HPDE6-E6E7 (cell line): ENCODE results near the gene PAX2.

Source experiments
- DNase-seq: peaks from one replicate; pipeline ENCODE4 v3.0.0; 2011; ENCODE audit warnings: missing footprints; ENCODE audit errors: extremely low spot score

Gene PAX2

GRCh38 chr10:100791369-100792058 lies 46.1 kb downstream of the PAX2 start:
- no peak for DNase-seq

DNA sequence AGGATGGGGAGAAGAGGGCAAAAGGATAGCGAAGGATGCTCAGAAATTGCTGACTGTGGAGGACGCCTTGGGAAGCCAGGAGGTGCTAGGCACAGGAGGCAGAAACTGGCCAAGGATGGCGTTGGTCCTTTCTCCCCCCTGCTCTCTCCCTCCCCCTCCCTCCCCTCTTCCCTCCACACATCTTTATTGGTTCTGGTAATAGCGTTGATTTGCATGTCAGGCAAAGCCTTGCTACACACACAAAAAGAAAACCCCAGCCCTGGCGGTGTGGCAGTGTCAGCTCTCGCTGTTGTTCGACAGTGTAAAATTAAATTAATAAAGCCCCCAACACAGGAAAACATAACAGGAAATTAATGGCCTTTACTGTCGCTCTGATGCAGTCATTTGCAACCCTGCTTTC lies 47.2 kb downstream of the PAX2 start:
- no peak for DNase-seq

DNA sequence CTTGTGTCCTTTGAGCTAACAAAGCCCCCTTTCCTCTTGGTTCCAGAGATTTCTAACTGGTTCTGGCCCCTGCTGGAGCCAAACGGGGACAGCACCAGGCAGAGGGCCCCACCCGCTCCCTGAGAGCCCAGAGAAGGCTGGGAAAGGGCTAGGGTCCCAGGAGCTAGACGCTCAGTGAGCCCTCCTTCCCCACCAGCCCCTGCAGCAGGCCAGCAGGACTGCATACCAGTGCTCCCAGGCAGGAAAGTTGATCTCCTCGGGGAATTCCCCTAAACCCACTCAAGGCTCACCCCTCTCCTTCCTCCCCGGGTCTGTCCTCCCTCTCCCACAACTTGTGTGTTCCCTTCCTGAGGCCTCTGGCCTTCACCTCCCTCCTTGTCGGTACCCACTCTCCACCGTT lies 47.7 kb downstream of the PAX2 start:
- no peak for DNase-seq

DNA sequence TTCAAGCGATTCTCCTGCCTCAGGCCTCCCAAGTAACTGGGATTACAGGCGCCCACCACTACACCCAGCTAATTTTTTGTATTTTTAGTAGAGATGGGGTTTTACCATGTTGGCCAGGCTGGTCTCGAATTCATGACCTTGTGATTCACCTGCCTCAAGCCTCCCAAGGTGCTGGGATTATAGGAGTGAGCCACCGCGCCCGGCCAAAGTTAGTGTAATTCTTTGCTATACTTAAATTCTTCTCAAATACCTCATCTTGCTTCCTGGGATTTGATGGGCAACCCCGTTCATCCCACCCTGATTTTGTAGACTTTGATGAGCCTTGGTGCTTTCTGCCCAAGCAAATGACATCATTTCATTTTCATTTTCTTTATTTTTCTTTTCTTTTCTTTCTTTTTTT lies 54.5 kb downstream of the PAX2 start:
- no peak for DNase-seq

DNA sequence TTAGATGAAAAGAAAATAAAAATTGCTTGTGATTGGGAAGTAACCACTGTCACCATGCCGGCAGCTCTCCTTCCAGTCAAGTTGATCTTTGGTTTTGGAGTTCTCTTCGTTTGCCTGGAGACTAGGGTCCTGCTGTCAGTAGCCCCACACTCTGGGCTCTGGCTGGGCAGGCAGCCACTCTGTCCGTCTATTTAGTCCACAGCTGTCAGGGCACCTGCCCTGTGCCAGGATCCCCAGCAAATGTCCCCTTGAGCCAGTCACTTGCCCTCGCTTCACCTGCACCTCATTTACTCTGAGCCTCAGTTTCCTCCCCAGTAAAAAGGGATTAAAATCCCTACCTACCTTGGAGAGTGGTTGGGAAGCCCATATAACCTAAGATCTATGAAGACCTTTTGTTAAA lies 55.5 kb downstream of the PAX2 start:
- no peak for DNase-seq

- no peak for DNase-seq
Observed at GRCh38 chr10:100802196-100802595, 56.8 kb downstream of the PAX2 start.

DNA sequence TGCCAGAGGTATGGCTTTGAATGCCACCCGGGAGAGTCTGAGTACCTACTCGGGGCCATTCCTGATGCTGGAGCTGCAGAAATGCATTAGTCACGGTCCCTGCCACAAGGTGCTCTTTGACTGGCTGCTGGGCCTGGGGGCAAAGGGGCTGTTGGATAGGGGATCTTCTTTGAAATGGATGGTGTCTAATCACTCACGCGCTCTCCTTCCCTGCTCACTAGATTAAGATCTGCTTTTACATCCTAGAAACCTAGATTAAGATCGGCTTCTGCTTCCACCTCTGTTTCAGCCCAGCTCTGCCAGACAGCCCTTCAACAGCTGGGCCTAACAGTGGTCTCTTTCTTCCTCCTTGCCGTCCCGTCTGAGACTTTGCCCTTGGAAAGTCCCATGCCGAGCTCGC lies 57.2 kb downstream of the PAX2 start:
- DNase-seq, result no peak

DNA sequence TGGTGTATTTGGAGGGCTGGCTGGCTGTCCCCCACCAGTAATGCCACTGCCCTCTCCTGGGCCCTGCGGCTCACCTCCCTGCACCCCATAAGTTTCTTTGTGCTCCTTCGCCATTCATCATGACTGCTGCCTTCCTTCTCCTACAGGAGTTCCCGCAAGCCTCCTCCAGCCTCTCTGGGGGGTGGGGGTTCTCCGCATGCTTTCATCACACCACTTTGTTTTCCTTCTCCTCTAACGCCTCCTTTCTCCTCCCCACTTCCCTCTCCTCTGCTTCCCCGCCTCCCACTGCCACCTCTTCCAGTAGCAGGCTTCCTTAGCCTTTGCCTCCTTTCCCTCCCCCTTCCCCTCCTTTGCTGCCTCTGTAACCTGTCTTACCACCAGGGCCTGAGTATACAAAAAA lies 58.1 kb downstream of the PAX2 start:
- DNase-seq, result no peak

- no peak for DNase-seq
Observed at GRCh38 chr10:100803908-100804307, 58.5 kb downstream of the PAX2 start.

DNA sequence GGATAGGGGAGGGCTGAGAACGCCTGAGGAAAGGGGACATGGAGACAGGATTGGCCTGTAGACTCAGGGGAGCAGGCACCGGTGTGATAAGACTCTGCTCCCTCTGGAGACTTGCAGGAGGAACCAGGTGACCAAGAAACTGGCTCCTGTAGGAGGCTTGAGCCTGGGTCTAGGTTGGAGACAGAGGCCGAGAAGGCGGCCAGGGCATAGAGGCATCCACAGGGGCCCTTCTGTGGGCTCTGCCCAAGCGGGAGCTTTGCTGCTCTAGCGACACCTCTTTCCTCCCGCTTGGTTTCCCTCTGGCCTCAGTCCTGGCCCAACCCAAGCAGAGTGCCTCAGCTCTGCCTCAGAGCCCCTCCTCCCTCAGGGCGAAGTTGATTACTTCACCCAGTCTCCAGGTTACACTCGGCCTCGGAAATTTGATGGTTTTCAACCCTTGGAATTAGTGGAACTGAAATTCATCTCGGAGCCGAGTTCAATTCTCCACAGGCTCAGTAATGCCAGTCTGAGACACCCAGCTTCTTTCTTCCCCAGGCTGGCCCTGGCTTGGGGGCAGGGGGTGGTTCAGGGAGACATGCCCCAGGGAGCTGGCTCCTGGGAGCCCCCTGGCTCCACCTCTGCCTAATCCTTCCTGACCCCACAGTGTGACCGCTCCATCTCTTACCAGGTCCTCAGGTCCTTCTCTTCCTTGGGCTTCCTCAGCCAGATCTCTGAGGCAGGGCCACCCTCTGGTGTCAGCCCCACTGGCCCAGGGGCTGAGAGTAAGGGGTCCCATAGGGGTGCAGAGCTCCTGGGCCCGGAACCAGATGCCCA lies 60.4 kb downstream of the PAX2 start:
- DNase-seq, result no peak

DNA sequence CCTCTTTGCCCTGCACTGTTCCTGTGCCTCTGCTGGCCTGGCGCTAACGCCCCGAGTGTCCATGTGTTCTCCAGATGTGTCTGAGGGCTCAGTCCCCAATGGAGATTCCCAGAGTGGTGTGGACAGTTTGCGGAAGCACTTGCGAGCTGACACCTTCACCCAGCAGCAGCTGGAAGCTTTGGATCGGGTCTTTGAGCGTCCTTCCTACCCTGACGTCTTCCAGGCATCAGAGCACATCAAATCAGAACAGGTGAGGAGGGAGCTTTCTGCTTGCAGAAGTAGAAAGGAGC lies 60.9 kb downstream of the PAX2 start:
- no peak for DNase-seq

DNA sequence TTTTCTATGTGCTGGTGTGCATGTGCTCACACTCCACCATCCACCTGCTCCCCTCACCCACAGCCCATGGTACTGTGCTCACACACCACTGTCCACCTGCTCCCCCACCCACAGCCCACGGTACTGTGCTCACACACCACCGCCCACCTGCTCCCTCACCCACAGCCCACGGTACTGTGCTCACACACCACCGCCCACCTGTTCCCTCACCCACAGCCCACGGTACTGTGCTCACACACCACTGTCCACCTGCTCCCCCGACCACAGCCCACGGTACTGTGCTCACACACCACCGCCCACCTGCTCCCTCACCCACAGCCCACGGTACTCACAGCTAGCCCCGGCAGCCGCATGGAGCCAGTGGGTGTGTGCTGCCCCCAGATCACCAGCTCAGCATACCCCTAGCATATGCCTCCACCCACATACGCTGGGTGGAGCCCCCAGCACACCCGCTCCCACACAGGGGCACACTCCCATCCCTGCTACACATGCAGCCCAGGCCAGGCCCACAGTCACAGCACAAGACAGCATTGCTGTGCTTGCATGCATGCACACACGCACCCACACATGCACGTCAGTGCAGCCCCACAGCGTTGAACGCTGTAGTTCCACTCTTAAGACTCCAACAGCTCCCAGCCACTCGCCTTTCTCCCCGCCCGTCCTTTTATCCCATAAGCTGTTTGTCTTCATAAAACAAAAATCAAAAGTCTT lies 62.0 kb downstream of the PAX2 start:
- no peak for DNase-seq

- no peak for DNase-seq
Observed at GRCh38 chr10:100808876-100809275, 63.5 kb downstream of the PAX2 start.

- DNase-seq, result no peak
Observed at GRCh38 chr10:100810091-100810834, 64.9 kb downstream of the PAX2 start.

GRCh38 chr10:100810835-100811116 lies 65.4 kb downstream of the PAX2 start:
- DNase-seq, result no peak

DNA sequence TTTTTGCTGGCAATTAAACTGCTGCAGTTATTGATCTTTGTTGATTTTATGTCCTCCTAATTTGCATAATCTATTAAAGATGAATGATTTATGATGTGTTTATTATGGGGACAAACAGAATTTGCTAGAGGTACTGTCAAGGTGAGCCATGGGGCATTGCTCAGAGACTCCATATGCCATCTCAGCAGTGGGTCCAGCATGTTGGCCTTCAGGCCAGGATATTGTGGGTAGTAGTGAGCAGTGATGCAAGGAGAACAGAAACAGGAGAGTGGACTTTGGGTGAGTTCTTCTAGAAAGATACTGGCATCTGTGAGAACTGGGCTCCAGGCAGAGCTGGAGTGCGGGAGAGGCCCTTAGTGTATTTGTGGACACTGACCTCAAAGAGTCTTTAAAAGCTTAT lies 65.9 kb downstream of the PAX2 start:
- DNase-seq, result no peak

DNA sequence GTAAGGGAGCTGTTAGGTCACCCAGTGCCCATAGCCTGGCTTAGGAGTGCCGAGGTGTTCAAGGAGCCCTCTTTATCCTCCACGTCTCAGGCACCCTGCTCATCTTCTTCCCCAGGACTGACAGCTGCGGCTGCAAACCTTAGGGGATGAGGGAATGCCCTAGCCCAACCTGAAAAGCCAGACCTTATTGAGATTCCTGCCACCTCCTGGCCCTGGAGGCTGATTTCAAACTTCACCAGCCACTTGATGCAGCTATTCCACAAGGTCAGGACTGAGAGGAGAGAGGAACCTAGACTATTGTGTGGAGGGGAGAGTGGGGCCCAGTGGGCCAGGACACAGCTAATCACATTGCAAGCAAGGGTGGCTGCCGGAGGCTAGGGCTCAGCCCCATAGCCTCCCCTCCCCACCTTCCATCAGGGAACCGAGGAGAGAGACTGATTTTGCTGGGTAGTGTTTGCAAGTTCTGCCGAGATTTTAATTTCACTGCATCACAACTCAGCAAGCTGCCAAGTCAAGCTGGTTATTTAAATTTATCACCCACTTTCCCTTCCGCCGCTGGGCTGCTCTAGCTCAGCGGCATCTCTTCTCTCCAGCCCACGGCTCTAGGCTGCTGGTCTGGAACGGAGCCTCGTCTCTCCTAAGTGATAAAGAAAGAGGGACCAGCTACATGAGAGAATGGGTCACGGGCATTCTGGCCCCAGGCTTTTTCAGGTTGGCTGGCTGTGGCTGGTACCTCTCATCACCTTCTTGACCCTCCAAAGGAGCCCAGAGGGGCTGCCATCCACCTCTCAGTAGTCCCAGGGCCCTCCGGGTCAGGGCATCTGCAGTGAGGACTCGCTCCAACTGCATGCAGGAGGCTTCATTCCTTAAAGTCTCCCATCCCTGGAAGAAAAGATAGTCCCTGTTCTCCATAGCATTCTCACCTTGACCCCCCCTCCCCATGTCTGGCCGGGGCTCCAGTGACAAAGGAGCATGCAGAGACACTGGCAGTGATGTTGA lies 66.7 kb downstream of the PAX2 start:
- no peak for DNase-seq

- DNase-seq, result no peak
Observed at GRCh38 chr10:100812978-100813377, 67.6 kb downstream of the PAX2 start.

DNA sequence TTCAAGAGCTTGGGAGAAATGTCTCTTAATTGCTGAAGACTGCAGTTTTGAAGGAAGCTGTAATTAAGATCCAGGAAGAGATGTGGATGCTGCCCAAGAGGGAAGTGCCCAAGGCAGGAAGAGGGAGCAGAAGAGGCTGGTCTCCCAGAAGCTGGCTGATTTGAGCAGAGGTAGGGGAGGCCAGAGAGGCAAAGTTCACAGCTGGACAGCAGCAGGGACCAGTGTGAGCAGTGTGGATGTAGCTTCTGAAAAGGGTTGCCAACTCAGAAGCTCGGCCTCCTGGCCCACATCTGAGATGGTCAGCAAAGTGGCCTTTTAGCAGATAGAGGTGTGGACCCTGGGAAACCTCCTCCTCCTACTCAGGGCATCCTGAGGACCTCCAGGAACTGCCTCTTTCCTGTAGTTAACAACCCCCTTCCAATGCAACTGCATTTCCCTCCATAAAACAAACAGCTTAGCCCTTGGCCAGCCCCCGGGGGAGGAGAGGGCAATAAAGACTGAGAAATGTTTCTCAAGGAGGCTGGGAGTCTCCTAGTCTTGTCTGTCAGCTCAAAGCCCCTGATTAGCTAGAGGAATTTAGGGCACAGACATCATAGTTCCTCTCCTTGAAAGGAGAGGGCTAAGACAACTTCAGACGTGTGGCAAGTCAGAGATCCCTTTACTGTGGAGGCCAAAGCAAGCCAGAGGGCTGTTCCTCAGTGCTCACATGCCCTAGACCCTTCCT lies 69.5 kb downstream of the PAX2 start:
- no peak for DNase-seq

DNA sequence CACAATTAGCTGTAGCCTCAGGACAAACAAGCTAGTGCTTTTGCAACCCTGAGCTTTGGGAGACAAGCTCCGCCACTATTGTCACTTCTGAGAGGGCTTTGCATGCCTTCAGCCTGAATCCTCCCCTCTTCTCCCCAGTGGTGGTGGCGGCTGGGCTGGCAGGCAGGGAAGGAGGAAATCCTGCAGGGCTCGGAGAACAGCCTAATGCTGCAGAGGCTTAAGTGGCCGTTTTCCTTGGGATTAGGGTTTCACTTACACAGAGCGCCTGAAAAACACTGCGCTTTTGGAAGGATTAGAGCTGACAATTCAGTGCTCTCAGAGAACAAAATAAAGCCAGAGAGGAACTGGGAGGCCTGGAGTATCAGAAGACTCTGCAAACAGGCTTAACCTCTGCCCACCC lies 71.3 kb downstream of the PAX2 start:
- DNase-seq, result no peak
